GM12872 (cell line): Measurements from ENCODE around the gene PCDHA1.

Source experiments
- TF ChIP-seq, protein P1 (sequence below): IDR thresholded peaks from 3 replicates; pipeline ENCODE4 v1.5.1; 2011; ENCODE audit warnings: low read depth, mild to moderate bottlenecking, low read length, moderate library complexity; ENCODE audit not compliant: insufficient read depth

PCDHA1 gene

DNA sequence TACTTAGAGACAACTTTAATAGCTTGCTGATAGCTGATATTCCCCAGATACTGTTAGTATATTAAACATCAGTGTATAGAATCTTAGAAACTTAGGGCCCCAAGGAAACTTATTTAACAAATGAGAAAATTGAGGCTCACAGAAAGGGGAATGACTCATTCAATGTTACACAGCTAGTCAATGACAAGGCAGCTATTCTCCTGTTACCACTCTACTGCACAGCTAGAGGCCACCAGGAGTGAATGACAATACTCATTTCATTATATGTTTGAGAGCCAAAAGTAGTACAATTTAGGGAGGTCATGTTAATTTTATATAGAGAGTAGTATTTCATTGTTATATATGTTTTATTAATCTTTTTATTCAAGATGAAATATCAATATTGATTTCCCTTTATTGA, 232.0 kb downstream of the PCDHA1 start:
- TF ChIP-seq, protein P1, sequence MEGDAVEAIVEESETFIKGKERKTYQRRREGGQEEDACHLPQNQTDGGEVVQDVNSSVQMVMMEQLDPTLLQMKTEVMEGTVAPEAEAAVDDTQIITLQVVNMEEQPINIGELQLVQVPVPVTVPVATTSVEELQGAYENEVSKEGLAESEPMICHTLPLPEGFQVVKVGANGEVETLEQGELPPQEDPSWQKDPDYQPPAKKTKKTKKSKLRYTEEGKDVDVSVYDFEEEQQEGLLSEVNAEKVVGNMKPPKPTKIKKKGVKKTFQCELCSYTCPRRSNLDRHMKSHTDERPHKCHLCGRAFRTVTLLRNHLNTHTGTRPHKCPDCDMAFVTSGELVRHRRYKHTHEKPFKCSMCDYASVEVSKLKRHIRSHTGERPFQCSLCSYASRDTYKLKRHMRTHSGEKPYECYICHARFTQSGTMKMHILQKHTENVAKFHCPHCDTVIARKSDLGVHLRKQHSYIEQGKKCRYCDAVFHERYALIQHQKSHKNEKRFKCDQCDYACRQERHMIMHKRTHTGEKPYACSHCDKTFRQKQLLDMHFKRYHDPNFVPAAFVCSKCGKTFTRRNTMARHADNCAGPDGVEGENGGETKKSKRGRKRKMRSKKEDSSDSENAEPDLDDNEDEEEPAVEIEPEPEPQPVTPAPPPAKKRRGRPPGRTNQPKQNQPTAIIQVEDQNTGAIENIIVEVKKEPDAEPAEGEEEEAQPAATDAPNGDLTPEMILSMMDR, result no peak

DNA sequence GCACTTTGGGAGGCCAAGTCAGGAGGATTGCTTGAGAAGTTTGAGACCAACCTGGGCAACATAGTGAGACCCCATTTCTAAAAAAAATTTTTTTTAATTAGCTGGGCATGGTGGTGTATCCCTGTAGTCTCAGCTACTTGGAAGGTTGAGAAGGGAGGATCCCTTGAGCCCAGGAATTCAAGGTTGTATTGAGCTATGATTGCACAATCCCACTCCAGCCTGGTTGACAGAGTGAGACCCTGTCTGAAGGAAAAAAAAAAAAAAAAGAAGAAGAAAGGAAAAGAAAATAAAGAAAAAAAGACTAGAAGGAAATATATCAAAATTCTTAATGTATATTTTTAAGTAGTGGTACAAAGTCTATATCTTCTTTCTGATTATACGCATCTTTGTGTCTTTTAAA, 236.4 kb downstream of the PCDHA1 start:
- TF ChIP-seq, protein P1, result no peak

DNA sequence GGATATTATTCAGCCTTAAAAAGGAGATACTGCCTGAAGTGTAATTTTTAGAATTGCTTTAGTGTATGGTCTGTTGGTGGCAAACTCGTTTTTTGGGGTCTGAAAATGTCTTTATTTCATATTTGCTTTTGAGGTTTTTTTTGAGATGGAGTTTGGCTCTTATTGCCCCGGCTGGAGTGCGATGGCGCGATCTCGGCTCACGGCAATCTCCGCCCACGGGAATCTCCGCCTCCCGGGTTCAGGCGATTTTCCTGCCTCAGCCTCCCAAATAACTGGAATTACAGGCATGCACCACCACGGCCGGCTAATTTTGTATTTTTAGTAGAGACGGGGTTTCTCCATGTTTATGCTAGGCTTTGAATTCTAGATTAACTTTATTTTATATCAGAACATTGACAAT, 245.1 kb downstream of the PCDHA1 start:
- TF ChIP-seq, protein P1, result no peak

DNA sequence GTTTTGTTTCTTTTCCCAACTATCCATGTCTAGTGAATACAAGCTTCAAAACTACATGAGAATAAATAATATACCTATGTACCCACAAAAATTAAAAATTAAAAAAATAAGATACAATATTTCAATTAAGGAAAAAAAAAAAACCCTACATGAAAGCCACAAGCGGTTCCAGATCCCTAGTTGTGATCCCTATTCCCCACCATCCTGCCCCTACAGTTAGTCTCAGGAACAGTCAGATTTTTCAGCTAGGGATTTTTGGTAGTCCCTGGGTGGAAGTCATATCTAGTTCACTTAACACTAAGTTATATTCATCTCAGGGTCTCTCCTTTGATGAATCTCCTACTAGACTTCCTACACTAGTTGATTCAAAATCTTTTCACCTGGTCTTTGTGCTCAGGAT, 246.7 kb downstream of the PCDHA1 start:
- TF ChIP-seq, protein P1, result no peak

DNA sequence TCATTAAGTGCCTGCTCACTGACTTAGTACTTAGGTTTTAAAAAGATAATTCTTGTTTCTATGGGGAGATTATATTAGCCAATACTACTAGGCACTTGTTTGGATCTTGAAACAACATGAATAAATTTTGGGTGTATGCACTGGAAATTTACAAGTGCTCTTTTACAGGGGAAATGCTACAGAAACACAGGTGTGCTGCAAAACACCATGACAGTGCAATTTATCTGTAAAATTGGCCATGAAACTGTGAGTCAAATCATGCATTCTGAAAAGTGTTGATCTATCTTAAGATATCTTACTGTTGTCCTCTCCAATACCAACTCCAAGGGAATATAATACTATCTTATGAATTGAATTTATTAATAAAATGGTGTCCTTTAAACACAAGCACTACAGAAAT, 253.1 kb downstream of the PCDHA1 start:
- TF ChIP-seq, protein P1, result no peak

DNA sequence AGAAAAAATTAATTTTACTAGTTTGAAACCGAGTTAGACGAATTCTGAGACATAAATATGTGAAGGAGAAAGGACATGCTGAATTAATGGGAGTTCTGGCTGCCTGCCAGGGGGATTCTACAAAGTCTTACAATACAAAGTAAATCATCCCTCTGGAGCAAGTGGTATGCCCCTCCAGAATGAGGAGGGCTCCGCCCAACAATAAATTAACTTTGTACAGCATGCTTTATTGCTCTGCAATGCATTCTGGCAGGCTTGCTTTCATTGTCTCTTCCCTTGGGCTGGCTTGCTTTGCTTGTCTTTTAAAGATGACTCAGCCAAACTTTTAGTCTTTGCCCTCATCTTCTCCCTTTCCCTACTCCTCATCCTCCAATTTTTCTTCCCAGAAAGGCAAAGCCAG, 253.6 kb downstream of the PCDHA1 start:
- TF ChIP-seq, protein P1, result no peak

DNA sequence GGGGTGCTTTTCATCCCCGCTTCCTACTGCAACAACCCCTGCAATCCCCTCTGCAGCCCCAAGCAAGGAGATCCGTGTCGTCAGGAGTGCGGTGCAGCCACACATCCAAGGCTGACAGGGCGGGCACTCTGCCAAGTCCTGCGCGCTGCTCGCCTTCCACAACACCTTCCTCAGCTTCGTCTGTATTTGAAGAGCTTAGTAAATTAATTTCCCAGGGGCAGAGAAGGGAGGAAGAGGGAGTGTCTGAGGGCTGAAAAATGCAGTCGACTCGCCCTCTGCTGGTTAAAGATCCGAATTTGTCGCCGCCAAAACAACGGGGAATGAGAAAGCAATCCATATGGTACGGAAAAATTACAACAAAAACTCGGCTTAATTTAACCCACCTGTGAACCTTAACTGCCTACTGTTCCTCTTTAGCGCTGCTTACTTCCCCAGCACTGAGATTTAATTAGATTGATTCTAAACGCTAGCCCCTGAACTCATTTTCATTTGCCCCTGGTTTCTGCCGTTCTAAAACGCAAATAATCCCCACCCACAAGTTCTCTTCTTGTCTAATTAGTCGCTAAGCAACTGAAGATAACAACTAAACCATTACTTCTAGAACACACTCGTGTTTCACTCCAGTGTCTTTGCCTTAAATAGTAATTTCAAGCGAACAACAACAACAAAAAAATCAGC, 254.3 kb downstream of the PCDHA1 start:
- TF ChIP-seq, protein P1, result no peak
